SJCRH30 (cell line): Measurements from ENCODE around the gene WFDC8. TPM values are rescaled to one million over a fixed set of nuclear protein-coding genes. Genes with fewer than 3 reads are reported as not detected.
A peak's percentile ranks its signal among the peaks of the same experiment; 100 is the strongest.
"Not testable (repeated sequence)": the region's sequence is repeated elsewhere in the genome, so short reads cannot be mapped to it uniquely, and the experiment has no call there.

Experiments used
- DNase-seq, 2 experiments: peaks; one replicate each; pipeline ENCODE4 v3.0.0-alpha.2; 2015 to 2020
- H3K27ac ChIP-seq: fragments of 250-450 bp; sonication (Bioruptor Pico); 2 replicates; pipeline ENCODE4 v1.5.1; 2020; ENCODE audit warnings: mild to moderate bottlenecking, moderate library complexity
- H3K27me3 ChIP-seq: fragments of 250-450 bp; sonication (Bioruptor Pico); 2 replicates; pipeline ENCODE4 v1.5.1; 2020; ENCODE audit warnings: mild to moderate bottlenecking, moderate library complexity
- H3K36me3 ChIP-seq: fragments of 250-450 bp; sonication (Bioruptor Pico); 2 replicates; pipeline ENCODE4 v1.5.1; 2020; ENCODE audit warnings: mild to moderate bottlenecking, moderate library complexity
- H3K4me1 ChIP-seq: fragments of 250-450 bp; sonication (Bioruptor Pico); 2 replicates; pipeline ENCODE4 v1.5.1; 2020; ENCODE audit warnings: mild to moderate bottlenecking, moderate library complexity
- H3K4me3 ChIP-seq: fragments of 250-450 bp; sonication (Bioruptor Pico); 2 replicates; pipeline ENCODE4 v1.5.1; 2020; ENCODE audit warnings: mild to moderate bottlenecking, moderate library complexity
- H3K9me3 ChIP-seq: fragments of 250-450 bp; sonication (Bioruptor Pico); replicated peaks from 2 replicates; pipeline ENCODE4 v1.5.1; 2020; ENCODE audit warnings: mild to moderate bottlenecking, moderate library complexity
- total RNA-seq: library from RNA; depleted of rRNA; stranded (reverse); fragments of >200 nt; shearing (Covaris generic); gene quantifications from 2 replicates; pipeline ENCODE4 v1.2.3, GENCODE V29; 2014; rRNA removed

The WFDC8 gene
- not detected in 2 replicates for total RNA-seq

DNA sequence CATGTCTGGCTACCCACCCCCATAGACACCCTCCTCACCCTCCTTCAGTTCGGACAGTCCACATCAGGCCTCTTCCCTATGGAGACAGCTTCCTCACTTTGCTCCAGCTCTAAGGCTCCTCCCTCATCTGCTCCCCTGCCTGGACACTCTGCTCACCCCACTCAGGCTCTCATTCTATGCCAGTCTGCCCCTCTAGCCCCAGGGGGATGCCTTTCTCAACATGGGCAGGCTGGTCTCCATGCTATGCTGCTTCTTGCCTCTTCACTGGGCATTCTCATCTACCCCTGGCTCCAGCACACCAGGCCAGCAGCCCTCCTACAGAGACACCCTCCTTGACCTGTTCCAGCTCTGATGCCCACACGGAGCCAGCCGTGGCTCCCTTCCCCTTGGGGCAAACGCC lies at the start of gene WFDC8:
Gene WFDC8, minus strand, starts transcription at position 101 of the 400 bp plus-strand sequence. Its CDS starts 37 bp downstream, at position 64.
- Histone ChIP-seq H3K36me3 (no peaks in the 10 kb centered on the region), H3K9me3 (0 out of 2 replicates have a peak, but pooled peaks cover 3% of the 10 kb centered on the region), H3K27ac (no peak within 1 kb of the TSS), H3K4me3 (no peak within 1 kb of the TSS), H3K4me1 (no peaks in the 10 kb centered on the region), H3K27me3 (peaks cover 19% of the 10 kb centered on the region)
- DNase-seq: no peak

DNA sequence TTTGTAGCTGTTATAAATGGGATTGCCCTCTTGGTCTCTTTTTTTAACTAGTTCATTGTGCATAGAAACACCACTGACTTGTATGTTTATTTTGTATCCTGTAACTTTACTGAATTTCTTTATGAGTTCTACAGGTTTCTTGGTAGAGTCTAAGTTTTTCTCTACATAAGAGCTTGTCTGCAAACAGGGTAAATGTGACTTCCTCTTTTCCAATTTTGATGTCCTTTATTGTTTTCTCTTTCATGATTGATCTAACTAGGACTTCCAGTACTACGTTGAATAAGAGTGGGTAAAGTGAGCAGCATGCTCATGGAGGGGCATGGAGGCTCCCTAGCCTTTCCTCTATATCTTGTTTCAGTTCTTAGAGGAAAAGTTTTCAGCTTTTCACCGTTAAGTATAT lies 47.5 kb upstream of the WFDC8 start:
- H3K4me3 ChIP-seq: no peak overlapping the region
- DNase-seq: no peak
- no peak overlapping the region for H3K27ac ChIP-seq
- no peaks in the 10 kb centered on the region for H3K36me3 ChIP-seq
- peaks cover 3% of the 10 kb centered on the region; the same call in 1 of the 2 replicates for H3K9me3 ChIP-seq
- H3K27me3 ChIP-seq: 0 out of 2 replicates have a peak, but pooled peaks cover 2% of the 10 kb centered on the region
- no peaks in the 10 kb centered on the region for H3K4me1 ChIP-seq

DNA sequence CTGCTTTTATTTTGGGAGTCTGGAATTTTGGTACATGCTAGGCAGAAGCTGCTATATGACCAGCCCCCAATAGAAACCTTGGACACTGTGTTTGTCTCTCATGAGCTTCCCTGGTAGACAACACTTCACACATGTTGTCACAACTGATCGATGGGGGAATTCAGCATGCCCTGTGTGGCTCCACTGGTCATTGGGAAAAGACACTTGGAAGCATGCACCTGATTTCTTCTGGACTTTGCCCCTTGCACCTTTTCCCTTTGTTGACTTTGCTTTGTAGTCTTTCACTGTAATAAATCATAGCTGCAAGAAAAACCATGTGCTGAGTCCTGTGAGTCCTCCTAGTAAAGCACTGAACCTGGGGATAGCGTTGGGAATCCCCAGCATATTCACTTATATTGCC lies 42.5 kb upstream of the WFDC8 start:
- peaks cover 3% of the 10 kb centered on the region; the same call in 1 of the 2 replicates for H3K9me3 ChIP-seq
- no peak for DNase-seq
- no peaks in the 10 kb centered on the region for H3K27me3 ChIP-seq
- no peaks in the 10 kb centered on the region for H3K4me1 ChIP-seq
- no peak overlapping the region for H3K4me3 ChIP-seq
- no peaks in the 10 kb centered on the region for H3K36me3 ChIP-seq
- no peak overlapping the region for H3K27ac ChIP-seq

DNA sequence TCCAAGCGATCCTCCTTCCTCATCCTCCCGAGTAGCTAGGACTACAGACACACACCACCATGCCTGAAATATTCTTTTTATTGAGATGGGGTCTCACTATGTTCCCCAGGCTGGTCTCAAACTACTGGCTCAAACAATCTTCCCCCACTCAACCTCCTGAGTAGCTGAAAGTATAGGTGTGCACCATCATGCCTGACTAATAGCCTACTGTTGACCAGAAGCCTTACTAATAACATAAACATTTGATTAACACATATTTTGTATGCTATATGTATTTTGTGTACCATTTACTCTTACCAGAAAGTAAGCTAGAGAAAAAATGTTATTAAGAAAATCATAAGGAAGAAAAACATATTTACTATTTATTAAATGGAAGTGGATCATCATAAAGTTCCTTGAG lies 38.5 kb upstream of the WFDC8 start:
- H3K4me3 ChIP-seq: no peak overlapping the region
- no peaks in the 10 kb centered on the region for H3K36me3 ChIP-seq
- H3K27me3 ChIP-seq: no peaks in the 10 kb centered on the region; the same call in 1 of the 2 replicates
- DNase-seq: no peak
- H3K4me1 ChIP-seq: no peaks in the 10 kb centered on the region
- H3K9me3 ChIP-seq: no peaks in the 10 kb centered on the region
- no peak overlapping the region for H3K27ac ChIP-seq

DNA sequence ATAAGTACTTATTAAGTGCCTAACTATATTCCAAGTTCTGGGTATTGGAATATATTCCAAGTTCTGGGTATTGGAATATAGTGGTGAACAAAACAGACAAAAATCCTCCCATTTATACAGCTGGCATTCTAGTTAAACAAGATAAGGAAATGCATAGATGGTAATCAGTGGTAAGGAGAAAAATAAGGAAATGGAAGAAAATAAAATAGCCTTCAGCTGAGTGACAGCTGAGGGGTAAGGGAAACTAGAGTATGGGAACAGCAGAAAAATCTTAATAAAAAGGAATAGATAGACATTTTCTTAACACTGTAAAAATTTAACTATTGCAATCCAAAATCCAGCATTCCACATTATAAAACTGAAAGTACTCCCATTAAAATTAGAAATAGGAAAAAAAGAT lies 33.2 kb upstream of the WFDC8 start:
- Histone ChIP-seq H3K4me1 (peaks cover 11% of the 10 kb centered on the region), H3K36me3 (no peaks in the 10 kb centered on the region), H3K4me3 (no peak overlapping the region), H3K9me3 (no peaks in the 10 kb centered on the region), H3K27me3 (no peaks in the 10 kb centered on the region; the same call in 1 of the 2 replicates), H3K27ac (no peak overlapping the region)
- DNase-seq: no peak

DNA sequence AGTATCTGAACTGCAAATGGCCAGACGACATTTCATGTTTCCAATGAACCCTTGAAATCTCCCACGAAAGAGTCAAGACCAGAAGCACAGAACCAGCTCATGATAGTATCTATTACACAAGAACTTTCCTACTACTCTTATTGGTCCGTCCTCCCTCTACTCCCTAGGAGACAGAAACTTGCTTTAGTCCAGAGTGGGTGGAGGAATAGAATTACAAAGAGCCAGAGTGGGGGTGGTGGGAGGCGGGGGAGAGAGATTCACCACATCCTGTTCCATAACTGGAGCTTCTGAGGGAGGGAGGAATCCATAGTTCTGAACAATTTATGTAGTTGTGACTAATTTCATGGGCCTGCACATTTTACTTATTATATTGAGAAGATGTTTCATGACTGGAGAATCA lies 32.0 kb upstream of the WFDC8 start:
- Histone ChIP-seq H3K4me1 (peaks cover 11% of the 10 kb centered on the region), H3K9me3 (no peaks in the 10 kb centered on the region), H3K27me3 (no peaks in the 10 kb centered on the region; the same call in 1 of the 2 replicates), H3K27ac (no peak overlapping the region), H3K4me3 (no peak overlapping the region), H3K36me3 (no peaks in the 10 kb centered on the region)
- peak; percentile 42 to 70 for DNase-seq

DNA sequence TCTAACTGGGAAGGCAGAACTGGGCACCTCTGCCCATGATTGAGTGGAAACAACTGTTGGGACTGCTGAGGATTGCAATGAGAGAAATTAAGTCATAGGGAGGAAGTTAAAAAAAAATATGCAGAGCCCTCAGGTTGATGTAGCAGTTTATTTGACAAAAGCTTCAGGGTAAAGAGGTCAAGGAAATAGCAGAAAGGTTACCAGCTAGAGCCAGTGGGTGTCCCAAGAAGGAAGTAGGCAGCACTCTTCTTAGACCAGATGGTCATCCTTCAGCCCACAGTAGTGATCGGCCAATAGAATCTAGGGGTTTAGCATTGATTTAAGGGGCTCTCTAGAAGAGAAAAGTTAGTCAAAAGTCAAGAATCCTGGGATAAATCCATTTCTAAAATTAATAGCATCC lies 28.7 kb upstream of the WFDC8 start:
- Histone ChIP-seq H3K4me3 (no peak overlapping the region), H3K9me3 (no peaks in the 10 kb centered on the region; the same call in 1 of the 2 replicates), H3K27ac (no peak overlapping the region), H3K36me3 (no peaks in the 10 kb centered on the region), H3K4me1 (peaks cover 11% of the 10 kb centered on the region), H3K27me3 (no peaks in the 10 kb centered on the region)
- DNase-seq: no peak

DNA sequence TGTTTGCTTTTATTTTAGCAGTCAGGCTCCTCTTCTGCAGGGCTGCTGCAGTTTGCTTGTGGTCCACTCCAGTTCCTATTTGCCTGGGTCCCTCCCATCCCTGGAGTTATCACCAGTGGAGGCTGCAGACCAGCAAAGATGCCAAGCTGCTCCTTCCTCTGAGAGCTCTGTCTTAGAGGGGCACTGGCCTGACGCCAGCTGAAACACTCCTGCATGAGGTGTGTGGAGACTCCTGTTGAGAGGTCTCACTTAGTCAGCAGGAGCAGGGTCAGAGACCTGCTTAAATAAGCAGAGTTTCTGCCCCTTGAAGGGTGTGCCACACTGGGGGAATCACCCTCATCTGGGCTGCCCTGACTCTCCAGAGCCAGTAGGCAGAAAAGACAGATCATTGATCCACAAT lies 16.2 kb upstream of the WFDC8 start:
- H3K27me3 ChIP-seq: peaks cover 6% of the 10 kb centered on the region
- DNase-seq: no peak
- H3K4me1 ChIP-seq: no peaks in the 10 kb centered on the region; the same call in 1 of the 2 replicates
- no peaks in the 10 kb centered on the region for H3K36me3 ChIP-seq
- H3K4me3 ChIP-seq: no peak overlapping the region
- no peaks in the 10 kb centered on the region for H3K9me3 ChIP-seq
- no peak overlapping the region for H3K27ac ChIP-seq

DNA sequence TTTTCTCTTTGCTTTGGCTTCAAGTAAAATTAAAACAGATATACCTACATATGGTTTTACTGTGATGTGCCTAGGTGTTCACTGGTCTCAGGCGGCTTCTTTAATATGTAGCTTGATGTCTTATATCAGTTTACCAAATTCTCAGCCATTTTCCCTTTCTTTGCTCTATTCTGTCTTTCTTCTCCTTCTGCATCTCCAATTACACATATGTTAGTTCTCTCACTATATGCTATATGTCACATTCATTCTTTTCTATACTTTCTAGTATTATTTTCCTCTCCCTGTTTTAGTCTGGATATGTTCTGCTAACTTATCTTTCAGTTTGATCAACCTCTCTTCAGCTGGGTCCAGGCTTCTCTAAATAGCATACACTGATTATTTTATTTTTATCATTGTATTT lies 14.4 kb upstream of the WFDC8 start:
- Histone ChIP-seq H3K9me3 (no peaks in the 10 kb centered on the region), H3K27ac (no peak overlapping the region)

DNA sequence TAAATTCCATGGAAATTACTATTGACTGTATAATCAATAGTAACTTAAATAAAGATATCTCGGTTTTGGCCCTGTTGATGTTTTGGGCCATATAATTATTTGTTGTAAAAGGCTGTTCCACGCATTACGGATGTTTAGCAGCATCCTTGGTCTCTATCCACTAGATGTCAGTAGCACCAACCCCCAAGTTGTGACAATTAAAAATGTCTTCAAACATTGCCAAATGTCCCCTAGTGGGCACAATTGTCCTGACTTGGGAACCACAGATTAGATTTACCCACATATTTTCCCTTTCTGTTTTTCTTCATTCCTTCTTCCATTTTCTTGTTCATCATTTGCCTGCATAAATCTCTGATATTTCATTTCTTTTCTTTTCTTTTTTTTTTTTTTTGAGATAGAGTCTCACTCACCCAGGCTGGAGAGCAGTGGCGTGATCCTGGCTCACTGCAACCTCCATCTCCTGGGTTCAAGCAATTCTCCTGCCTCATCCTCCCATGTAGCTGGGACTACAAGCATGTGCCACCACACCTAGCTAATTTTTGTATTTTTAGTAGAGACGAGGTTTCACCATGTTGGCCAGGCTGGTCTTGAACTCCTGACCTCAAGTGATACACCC lies 13.6 kb upstream of the WFDC8 start:
- Histone ChIP-seq H3K36me3 (no peaks in the 10 kb centered on the region), H3K27me3 (peaks cover 16% of the 10 kb centered on the region), H3K9me3 (no peaks in the 10 kb centered on the region), H3K27ac (no peak overlapping the region), H3K4me3 (no peak overlapping the region), H3K4me1 (no peaks in the 10 kb centered on the region; the same call in 1 of the 2 replicates)
- peak; percentile 33 to 71 for DNase-seq

More for the DNA sequence above, 14.4 kb upstream of the WFDC8 start:
- H3K36me3 ChIP-seq: no peaks in the 10 kb centered on the region
- H3K27me3 ChIP-seq: peaks cover 10% of the 10 kb centered on the region
- DNase-seq: no peak
- no peaks in the 10 kb centered on the region; the same call in 1 of the 2 replicates for H3K4me1 ChIP-seq
- H3K4me3 ChIP-seq: no peak overlapping the region

DNA sequence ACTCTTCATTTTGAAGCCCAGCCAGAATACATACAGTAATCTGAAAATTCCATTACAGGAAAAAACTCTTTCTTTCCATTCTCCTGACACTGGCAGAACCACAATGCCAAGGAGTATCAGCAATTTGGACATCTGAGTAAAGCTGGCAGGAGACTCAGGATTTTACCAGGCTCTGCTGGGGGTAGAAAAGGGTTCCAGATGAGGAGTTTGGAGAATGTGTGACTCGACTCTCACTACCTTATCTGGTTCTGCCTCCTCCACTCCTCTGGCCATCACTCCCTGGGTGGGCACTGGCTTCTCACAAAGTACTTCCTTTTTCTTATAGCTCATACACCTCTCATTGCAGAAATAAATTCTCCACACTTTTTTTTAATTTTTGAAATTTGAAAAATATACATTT lies 10.6 kb upstream of the WFDC8 start:
- H3K4me1 ChIP-seq: no peaks in the 10 kb centered on the region; the same call in 1 of the 2 replicates
- H3K27ac ChIP-seq: no peak overlapping the region
- H3K27me3 ChIP-seq: peaks cover 16% of the 10 kb centered on the region
- H3K4me3 ChIP-seq: no peak overlapping the region
- DNase-seq: no peak
- H3K9me3 ChIP-seq: no peaks in the 10 kb centered on the region
- no peaks in the 10 kb centered on the region for H3K36me3 ChIP-seq

DNA sequence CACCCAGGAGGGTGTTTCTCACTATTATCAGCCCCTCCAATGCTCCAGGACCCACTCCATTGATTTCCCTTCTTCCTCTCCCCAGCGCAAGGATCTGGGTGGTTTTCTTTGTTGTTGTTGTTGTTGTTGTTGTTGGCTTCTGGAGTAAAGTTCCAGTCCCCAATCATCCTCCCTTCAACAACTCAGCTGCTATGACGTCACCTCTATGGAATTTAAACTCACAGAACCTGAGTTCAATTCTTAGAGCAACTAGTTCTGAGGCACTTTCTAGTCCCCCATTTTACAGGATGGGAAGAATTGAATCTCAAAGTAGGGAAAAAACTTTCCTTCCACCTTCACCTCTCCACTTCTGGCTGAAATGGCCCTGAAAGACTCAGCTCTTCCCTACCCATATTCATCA lies 9.7 kb upstream of the WFDC8 start:
- DNase-seq: peak in 1 of 2 experiments; percentile 15
- Histone ChIP-seq H3K27me3 (peaks cover 16% of the 10 kb centered on the region), H3K4me3 (no peak overlapping the region), H3K4me1 (no peaks in the 10 kb centered on the region; the same call in 1 of the 2 replicates), H3K9me3 (no peaks in the 10 kb centered on the region), H3K27ac (no peak overlapping the region), H3K36me3 (no peaks in the 10 kb centered on the region)

DNA sequence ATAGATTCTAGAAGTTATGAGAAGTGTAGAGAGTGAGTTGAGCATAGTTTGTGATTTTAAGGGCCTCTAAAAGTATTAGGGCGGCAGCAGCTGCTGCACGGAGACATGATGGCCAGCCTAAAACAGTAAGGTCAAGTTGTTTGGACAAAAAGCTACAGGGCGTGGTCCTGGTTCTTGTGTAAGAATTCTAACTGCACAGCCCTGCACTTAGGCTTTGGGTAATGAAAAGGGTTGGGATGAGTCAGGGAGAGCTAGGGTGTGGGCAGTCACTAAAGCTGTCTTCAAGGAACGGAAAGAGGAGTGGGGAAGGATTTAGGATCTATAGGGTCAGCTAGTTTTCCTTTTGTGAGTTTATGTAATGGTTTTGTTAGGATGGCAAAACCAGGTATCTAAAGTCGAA lies 6.9 kb upstream of the WFDC8 start:
- H3K4me1 ChIP-seq, DNase-seq, H3K36me3 ChIP-seq, H3K9me3 ChIP-seq, H3K4me3 ChIP-seq, H3K27ac ChIP-seq: not testable (repeated sequence)
- H3K27me3 ChIP-seq: peaks cover 29% of the 10 kb centered on the region

DNA sequence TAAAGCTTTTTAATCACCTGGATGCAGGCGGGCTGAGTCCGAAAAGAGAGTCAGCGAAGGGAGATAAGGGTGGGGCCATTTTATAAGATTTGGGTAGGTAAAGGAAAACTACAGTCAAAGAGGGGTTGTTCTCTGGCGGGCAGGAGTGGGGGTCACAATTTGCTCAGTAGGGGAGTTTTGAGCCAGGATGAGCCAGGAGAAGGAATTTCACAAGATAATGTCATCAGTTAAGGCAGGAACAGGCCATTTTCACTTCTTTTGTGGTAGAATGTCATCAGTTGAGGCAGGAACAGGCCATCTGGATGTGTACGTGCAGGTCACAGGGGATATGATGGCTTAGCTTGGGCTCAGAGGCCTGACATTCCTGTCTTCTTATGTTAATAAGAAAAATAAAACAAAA lies 5.2 kb upstream of the WFDC8 start:
- H3K27me3 ChIP-seq: peaks cover 29% of the 10 kb centered on the region
- H3K9me3 ChIP-seq, DNase-seq, H3K27ac ChIP-seq, H3K4me3 ChIP-seq, H3K36me3 ChIP-seq, H3K4me1 ChIP-seq: not testable (repeated sequence)

DNA sequence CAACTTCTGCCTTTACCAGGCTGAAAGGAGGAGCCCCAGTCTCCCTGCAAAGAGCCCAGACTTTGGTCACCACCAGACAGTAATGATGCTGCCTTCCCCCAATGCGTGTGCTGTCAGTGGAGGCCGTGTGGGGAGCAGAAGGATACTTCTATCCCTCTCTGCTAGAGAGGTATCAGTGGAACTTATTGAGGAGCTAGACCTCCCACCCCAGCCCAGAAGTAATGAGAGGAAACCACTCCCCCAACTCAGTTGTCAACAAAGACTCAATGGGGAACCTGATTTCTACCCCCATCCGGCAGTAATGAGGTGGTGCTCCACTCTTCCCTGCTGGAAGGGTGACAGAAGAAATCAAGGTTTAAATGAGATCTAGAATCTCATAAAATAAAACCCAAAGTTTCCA lies 4.4 kb upstream of the WFDC8 start:
- no peaks in the 10 kb centered on the region for H3K4me1 ChIP-seq

DNA sequence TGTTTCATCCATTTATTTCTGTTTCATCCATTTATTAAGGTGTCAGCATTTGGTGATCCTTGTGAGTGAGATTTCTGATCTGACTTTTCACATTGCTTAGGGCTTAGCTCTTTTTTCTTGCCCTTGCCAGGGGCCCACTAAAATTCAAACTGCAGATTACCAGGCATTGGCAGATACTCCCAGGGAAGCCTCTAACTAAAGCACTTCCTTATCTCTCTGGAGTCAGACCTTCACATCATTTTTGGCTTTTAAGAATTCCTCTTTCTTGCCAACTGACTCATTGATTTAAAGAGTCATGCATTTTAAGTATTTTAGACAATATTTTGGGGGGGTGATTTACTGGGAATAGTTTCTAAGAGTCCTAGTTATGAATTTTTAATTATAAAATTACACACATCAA lies 2.6 kb upstream of the WFDC8 start:
- H3K27me3 ChIP-seq: peaks cover 19% of the 10 kb centered on the region
- DNase-seq: no peak

More for the DNA sequence above, 4.4 kb upstream of the WFDC8 start:
- Histone ChIP-seq H3K4me3 (no peak overlapping the region), H3K27ac (no peak overlapping the region), H3K36me3 (no peaks in the 10 kb centered on the region), H3K27me3 (peaks cover 26% of the 10 kb centered on the region), H3K9me3 (0 out of 2 replicates have a peak, but pooled peaks cover 3% of the 10 kb centered on the region)
- no peak for DNase-seq

More for the DNA sequence above, 2.6 kb upstream of the WFDC8 start:
- Histone ChIP-seq H3K27ac (no peak overlapping the region), H3K9me3 (0 out of 2 replicates have a peak, but pooled peaks cover 3% of the 10 kb centered on the region), H3K36me3 (no peaks in the 10 kb centered on the region), H3K4me3 (no peak overlapping the region), H3K4me1 (no peaks in the 10 kb centered on the region)
